ENCODE results near the gene TMEM258.

Gene TMEM258

DNA sequence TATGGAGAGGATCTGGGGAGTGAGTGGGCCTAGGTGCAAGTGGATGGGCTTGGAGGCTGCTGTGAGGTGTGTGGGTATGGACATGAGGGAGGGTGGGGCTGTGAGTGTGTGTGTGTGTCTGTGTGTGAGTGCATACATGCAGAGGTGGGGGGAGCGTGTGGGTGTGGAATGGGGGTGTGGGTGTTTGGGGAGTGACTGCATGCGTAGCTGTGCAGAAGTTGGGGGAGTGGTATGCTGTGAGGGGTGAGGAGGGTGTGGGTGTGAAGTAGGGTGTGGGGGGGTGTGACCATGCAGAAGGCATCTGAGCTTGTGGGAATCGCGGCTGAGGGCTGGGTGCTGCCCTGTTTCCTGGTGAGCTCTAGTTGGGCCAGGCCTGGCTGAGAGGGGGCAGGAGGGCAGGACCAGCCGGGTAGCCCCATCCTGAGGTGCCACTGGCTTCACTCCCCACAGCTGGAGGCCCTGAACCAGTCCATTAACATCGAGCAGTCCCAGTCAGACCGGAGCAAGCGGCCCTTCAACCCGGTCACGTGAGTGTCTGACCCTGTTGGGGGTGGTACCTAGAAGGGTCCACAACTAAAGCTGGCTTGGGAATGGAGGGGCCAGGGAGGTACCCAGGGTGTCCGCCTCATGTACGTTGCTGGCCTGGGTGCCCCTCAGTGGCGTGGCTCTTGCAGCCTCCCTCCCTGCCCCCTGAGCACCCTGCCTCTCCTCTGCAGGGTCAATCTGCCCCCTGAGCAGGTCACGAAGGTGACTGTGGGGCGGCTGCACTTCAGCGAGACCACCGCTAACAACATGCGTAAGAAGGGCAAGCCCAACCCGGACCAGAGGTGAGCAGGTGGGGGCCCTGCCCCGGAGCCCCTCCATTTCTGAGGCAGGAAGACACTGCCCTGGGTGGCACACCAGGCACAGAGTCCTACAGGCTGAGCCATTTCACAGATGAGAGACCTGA lies 16.5 kb downstream of the TMEM258 start:
- TF ChIP-seq ZNF565 (CRISPR knock-in tag; conservative IDR thresholded peaks at IDR 0.05; ENCODE audit: low read depth): no peak
- peak; percentile 7; the same call in 2 of the 3 replicates for ATAC-seq

GRCh38 chr11:61775106-61775505 lies 17.3 kb downstream of the TMEM258 start:
- no peak for ATAC-seq
- TF ChIP-seq ZC3H10 (CRISPR knock-in tag; IDR thresholded peaks at IDR 0.05): no peak
- TF ChIP-seq ZNF565 (CRISPR knock-in tag; conservative IDR thresholded peaks at IDR 0.05; ENCODE audit: low read depth): no peak
- no peak for TF ChIP-seq TOX (CRISPR knock-in tag; IDR thresholded peaks at IDR 0.05; ENCODE audit: borderline replicate concordance)
- no peak for TF ChIP-seq OSR1 (CRISPR knock-in tag; IDR thresholded peaks at IDR 0.05)
- TF ChIP-seq CSDC2 (CRISPR knock-in tag; IDR thresholded peaks at IDR 0.05): no peak
- no peak for TF ChIP-seq PPARA (CRISPR knock-in tag; IDR thresholded peaks at IDR 0.05; ENCODE audit: borderline replicate concordance)
- TF ChIP-seq BACH2 (CRISPR knock-in tag; IDR thresholded peaks at IDR 0.05; ENCODE audit: borderline replicate concordance): no peak
- TF ChIP-seq GLIS3 (CRISPR knock-in tag; IDR thresholded peaks at IDR 0.05): no peak
- TF ChIP-seq ZNF70 (CRISPR knock-in tag; IDR thresholded peaks at IDR 0.05): no peak
- no peak for TF ChIP-seq PATZ1 (CRISPR knock-in tag; IDR thresholded peaks at IDR 0.05; ENCODE audit: borderline replicate concordance)
- no peak for TF ChIP-seq ISL1 (CRISPR knock-in tag; IDR thresholded peaks at IDR 0.05)
- TF ChIP-seq ZFP3 (CRISPR knock-in tag; IDR thresholded peaks at IDR 0.05): no peak
- no peak for TF ChIP-seq ARNTL (CRISPR knock-in tag; IDR thresholded peaks at IDR 0.05; ENCODE audit: borderline replicate concordance, low read depth)

- no peak for TF ChIP-seq GLIS3 (CRISPR knock-in tag; IDR thresholded peaks at IDR 0.05)
- no peak for TF ChIP-seq CSDC2 (CRISPR knock-in tag; IDR thresholded peaks at IDR 0.05)
- no peak for TF ChIP-seq ZFP30 (CRISPR knock-in tag; IDR thresholded peaks at IDR 0.05)
- TF ChIP-seq SNAI2 (CRISPR knock-in tag; IDR thresholded peaks at IDR 0.05): no peak
- TF ChIP-seq ARNTL (CRISPR knock-in tag; IDR thresholded peaks at IDR 0.05; ENCODE audit: borderline replicate concordance, low read depth): no peak
- no peak for TF ChIP-seq TSHZ2 (CRISPR knock-in tag; IDR thresholded peaks at IDR 0.05)
- TF ChIP-seq, protein P1, sequence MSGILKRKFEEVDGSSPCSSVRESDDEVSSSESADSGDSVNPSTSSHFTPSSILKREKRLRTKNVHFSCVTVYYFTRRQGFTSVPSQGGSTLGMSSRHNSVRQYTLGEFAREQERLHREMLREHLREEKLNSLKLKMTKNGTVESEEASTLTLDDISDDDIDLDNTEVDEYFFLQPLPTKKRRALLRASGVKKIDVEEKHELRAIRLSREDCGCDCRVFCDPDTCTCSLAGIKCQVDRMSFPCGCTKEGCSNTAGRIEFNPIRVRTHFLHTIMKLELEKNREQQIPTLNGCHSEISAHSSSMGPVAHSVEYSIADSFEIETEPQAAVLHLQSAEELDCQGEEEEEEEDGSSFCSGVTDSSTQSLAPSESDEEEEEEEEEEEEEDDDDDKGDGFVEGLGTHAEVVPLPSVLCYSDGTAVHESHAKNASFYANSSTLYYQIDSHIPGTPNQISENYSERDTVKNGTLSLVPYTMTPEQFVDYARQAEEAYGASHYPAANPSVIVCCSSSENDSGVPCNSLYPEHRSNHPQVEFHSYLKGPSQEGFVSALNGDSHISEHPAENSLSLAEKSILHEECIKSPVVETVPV (CRISPR knock-in tag; IDR thresholded peaks at IDR 0.05): no peak
- no peak for TF ChIP-seq PATZ1 (CRISPR knock-in tag; IDR thresholded peaks at IDR 0.05; ENCODE audit: borderline replicate concordance)
- TF ChIP-seq PPARA (CRISPR knock-in tag; IDR thresholded peaks at IDR 0.05; ENCODE audit: borderline replicate concordance): no peak
- TF ChIP-seq ESRRG (CRISPR knock-in tag; IDR thresholded peaks at IDR 0.05): no peak
- TF ChIP-seq ZFP3 (CRISPR knock-in tag; IDR thresholded peaks at IDR 0.05): no peak
- no peak for TF ChIP-seq ZC3H10 (CRISPR knock-in tag; IDR thresholded peaks at IDR 0.05)
- ATAC-seq: no peak
Measured at GRCh38 chr11:61774411-61774810, 18.0 kb downstream of the TMEM258 start.

GRCh38 chr11:61773809-61774208 lies 18.6 kb downstream of the TMEM258 start:
- no peak for ATAC-seq
- no peak for TF ChIP-seq RARB (CRISPR knock-in tag; IDR thresholded peaks at IDR 0.05)
- TF ChIP-seq, protein P1 (CRISPR knock-in tag; IDR thresholded peaks at IDR 0.05): no peak
- no peak for TF ChIP-seq ARNTL (CRISPR knock-in tag; IDR thresholded peaks at IDR 0.05; ENCODE audit: borderline replicate concordance, low read depth)
- no peak for TF ChIP-seq TSHZ2 (CRISPR knock-in tag; IDR thresholded peaks at IDR 0.05)
- no peak for TF ChIP-seq GLIS3 (CRISPR knock-in tag; IDR thresholded peaks at IDR 0.05)
- TF ChIP-seq ZC3H10 (CRISPR knock-in tag; IDR thresholded peaks at IDR 0.05): no peak
- TF ChIP-seq PATZ1 (CRISPR knock-in tag; IDR thresholded peaks at IDR 0.05; ENCODE audit: borderline replicate concordance): no peak
